Left lung (tissue), 10 donors: ENCODE measurements around the gene UPB1. TPM values are rescaled to one million over a fixed set of nuclear protein-coding genes. Genes with fewer than 3 reads are reported as not detected.

Source experiments
- ATAC-seq: fragments of 200-7000 bp; cut with Tn5 transposase; one replicate; pipeline ENCODE4 v1.9.1; 2020; ENCODE audit warnings: moderate library complexity
- DNase-seq, 4 donors: peaks; one replicate each; pipeline ENCODE4 v3.0.0-alpha.2; 2013 to 2020
- H3K27ac ChIP-seq, 2 donors: fragments of 200-600 bp; sonication (generic) in 1 of 2; one replicate each; pipeline versions ENCODE4 v1.5.0 to v1.8.0; 2020 to 2021
- H3K27me3 ChIP-seq, 2 donors: fragments of 200-600 bp; sonication (generic) in 1 of 2; one replicate each; pipeline versions ENCODE4 v1.5.0 to v1.8.0; 2020 to 2021
- H3K36me3 ChIP-seq, 2 donors: fragments of 200-600 bp; sonication (generic) in 1 of 2; one replicate each; pipeline versions ENCODE4 v1.5.0 to v1.8.0; 2020 to 2021
- H3K4me1 ChIP-seq, 2 donors: fragments of 200-600 bp; one replicate each; pipeline ENCODE4 v1.8.0; 2021
- H3K4me3 ChIP-seq, 2 donors: fragments of 200-600 bp; sonication (generic) in 1 of 2; one replicate each; pipeline versions ENCODE4 v1.5.0 to v1.8.0; 2020 to 2021; ENCODE audit warnings: mild to moderate bottlenecking in 1 of 2
- H3K9me3 ChIP-seq, 2 donors: fragments of 200-600 bp; sonication (generic) in 1 of 2; one replicate each; pipeline versions ENCODE4 v1.5.0 to v1.8.0; 2020 to 2021
- CTCF ChIP-seq, 2 donors: fragments of 200-600 bp; sonication (generic) in 1 of 2; IDR thresholded peaks; one replicate each; pipeline versions ENCODE4 v1.5.0 to v1.8.0; 2021; ENCODE audit warnings: antibody characterized with exemption in 2 of 2
- intact Hi-C, 2 donors: fragments of 100-400 bp; cut with DNase I; formaldehyde crosslinking; loops; one replicate each; pipeline versions ENCODE4 v1.11.2 to v1.14.2; 2022
- polyA plus RNA-seq, 6 donors: library from polyadenylated mRNA; unstranded; fragments of 120-200 nt; gene quantifications; one replicate each; pipeline ENCODE4 v1.2.1, GENCODE V29; 2013; ENCODE audit not compliant: insufficient read length in 6 of 6
- total RNA-seq, 2 donors: library from RNA; stranded (reverse); fragmentation: NEBNext Ultra II Directional; extraction: Animal tissue kit (Norgen Biotek cat#: 25700); gene quantifications; one replicate each; pipeline ENCODE4 v1.2.1, GENCODE V29; 2021
- donor health status: DM: no; HTN: yes; CAD: no.
- donor health status: DM: no; HTN: no; CAD: no.

The UPB1 gene
- total and polyA plus RNA-seq, 8 donors: 0.50 to 2.3 (median 1.8) TPM

GRCh38 chr22:24494167-24494527, 985 bp upstream of the UPB1 start:
- ATAC-seq (peak; percentile 16), DNase-seq (no peak)
- no peak for TF ChIP-seq CTCF (IDR thresholded peaks at IDR 0.05)
- Histone ChIP-seq H3K36me3 (no peaks in the 10 kb centered on the region), H3K4me1 (peaks cover 0 to 30% of the 10 kb centered on the region in 2 donors), H3K4me3 (peak overlapping the region; percentile 2 to 18), H3K27me3 (peaks cover 15 to 25% of the 10 kb centered on the region in 2 donors), H3K9me3 (no peaks in the 10 kb centered on the region), H3K27ac (no peak overlapping the region)
- intact Hi-C loops: no loop called here

GRCh38 chr22:24495365-24495675, 188 bp downstream of the UPB1 start:
- TF ChIP-seq CTCF (IDR thresholded peaks at IDR 0.05): no peak
- H3K9me3 ChIP-seq: no peaks in the 10 kb centered on the region
- ATAC-seq: no peak

GRCh38 chr22:24496234-24496633, 1.1 kb downstream of the UPB1 start:
- DNase-seq (no peak), ATAC-seq (no peak)
- no peaks in the 10 kb centered on the region for H3K9me3 ChIP-seq
- no peak overlapping the region for H3K27ac ChIP-seq
- TF ChIP-seq CTCF (IDR thresholded peaks at IDR 0.05): no peak
- H3K36me3 ChIP-seq: no peaks in the 10 kb centered on the region
- H3K4me1 ChIP-seq: peaks cover 0 to 30% of the 10 kb centered on the region in 2 donors
- no peak overlapping the region for H3K4me3 ChIP-seq
- H3K27me3 ChIP-seq: peaks cover 15 to 25% of the 10 kb centered on the region in 2 donors
- intact Hi-C loops: no loop called here

More at GRCh38 chr22:24495365-24495675, 188 bp downstream of the UPB1 start:
- Histone ChIP-seq H3K27ac (no peak overlapping the region), H3K4me3 (no peak overlapping the region), H3K36me3 (no peaks in the 10 kb centered on the region), H3K4me1 (peaks cover 0 to 30% of the 10 kb centered on the region in 2 donors), H3K27me3 (peaks cover 15 to 25% of the 10 kb centered on the region in 2 donors)
- intact Hi-C loops: no loop called here
- no peak for DNase-seq

- peaks cover 0 to 30% of the 10 kb centered on the region in 2 donors for H3K4me1 ChIP-seq
- H3K9me3 ChIP-seq: no peaks in the 10 kb centered on the region
- no peak for TF ChIP-seq CTCF (IDR thresholded peaks at IDR 0.05)
- intact Hi-C loops: no loop called here
- peaks cover 15 to 25% of the 10 kb centered on the region in 2 donors for H3K27me3 ChIP-seq
- no peak overlapping the region for H3K27ac ChIP-seq
- H3K4me3 ChIP-seq: no peak overlapping the region
- no peak for DNase-seq
- no peaks in the 10 kb centered on the region for H3K36me3 ChIP-seq
- ATAC-seq: no peak
Measured at GRCh38 chr22:24496661-24497060, 1.5 kb downstream of the UPB1 start.

GRCh38 chr22:24497841-24498258, 2.7 kb downstream of the UPB1 start:
- Histone ChIP-seq H3K27ac (peak overlapping the region in 1 of 2 donors; percentile 20), H3K27me3 (peaks cover 15 to 25% of the 10 kb centered on the region in 2 donors), H3K36me3 (no peaks in the 10 kb centered on the region), H3K9me3 (no peaks in the 10 kb centered on the region), H3K4me3 (no peak overlapping the region), H3K4me1 (peaks cover 0 to 38% of the 10 kb centered on the region in 2 donors)
- DNase-seq (no peak), ATAC-seq (no peak)
- intact Hi-C loops: no loop called here
- no peak for TF ChIP-seq CTCF (IDR thresholded peaks at IDR 0.05)
